Daoy (cell line): ENCODE results near the gene CYP20A1. TPM values are rescaled to one million over a fixed set of nuclear protein-coding genes. Genes with fewer than 3 reads are reported as not detected.

Source experiments
- total RNA-seq: library from RNA; depleted of rRNA; stranded (reverse); fragments of >200 nt; shearing (Covaris generic); gene quantifications from 2 replicates; pipeline ENCODE4 v1.2.3, GENCODE V29; 2014; rRNA removed

CYP20A1 gene
- total RNA-seq, 1 experiment from 2014 or later: 19.4 TPM

Other genes starting within 250 kb of the CYP20A1 start
- 11.0 and 17.6 TPM in 2 replicates for gene NBEAL1, start 224.1 kb upstream of the CYP20A1 start, total RNA-seq
- 21.9 and 25.7 TPM in 2 replicates for gene ABI2, start 89.4 kb downstream of the CYP20A1 start, total RNA-seq